Endothelial cell of umbilical vein (primary cell): ENCODE data around the gene ABHD5. TPM values are rescaled to one million over a fixed set of nuclear protein-coding genes. Genes with fewer than 3 reads are reported as not detected.

Experiments
- BruUV-seq: library from RNA; stranded (reverse); fragments of 400-500 nt; replicated peaks from 2 replicates; lab custom pipeline; 2021; lab: Mats Ljungman, UMichigan
- CTCF ChIA-PET: fragments of 300-600, 350-600 bp; sonication (Branson Sonifier 250); formaldehyde crosslinking; loops from one replicate; lab custom pipeline; 2021; ENCODE audit warnings: antibody characterized with exemption, inconsistent platforms; lab: Charles Lee
- POLR2A ChIA-PET: fragments of 300-600, 350-600 bp; sonication (Branson Sonifier 250); formaldehyde crosslinking; loops from one replicate; lab custom pipeline; 2021; ENCODE audit warnings: antibody characterized with exemption, inconsistent platforms; lab: Charles Lee
- DNase-seq: peaks from one replicate; pipeline ENCODE4 v3.0.0-alpha.2; 2011; ENCODE audit warnings: low read depth, low spot score
- FAIRE-seq: peaks from 2 replicates; lab custom pipeline; 2011; peaks lifted over from hg19 to GRCh38; lab: Jason Lieb, UNC
- H2AFZ ChIP-seq: 2 replicates; pipeline ENCODE4 v1.6.0; 2012; ENCODE audit warnings: low read depth, low read length, control low read depth, inconsistent platforms
- H3K27ac ChIP-seq: 2 replicates; pipeline ENCODE4 v1.5.1; 2011; ENCODE audit warnings: low read depth, mild to moderate bottlenecking, control low read depth, low read length, moderate library complexity; ENCODE audit not compliant: insufficient read depth
- H3K27me3 ChIP-seq, 2 experiments: 2 replicates each; pipeline versions ENCODE4 v1.6.0 to v1.6.1; 2011; ENCODE audit warnings: low read length in 2 of 2, mixed read lengths in 1 of 2; ENCODE audit not compliant: control insufficient read depth in 2 of 2, insufficient read depth in 2 of 2
- H3K36me3 ChIP-seq, 2 experiments: 2 replicates in 1 of 2; 3 replicates in 1 of 2; pipeline ENCODE4 v1.5.1; 2011; ENCODE audit warnings: low read length in 2 of 2, mild to moderate bottlenecking in 1 of 2, moderate library complexity in 1 of 2; ENCODE audit not compliant: control insufficient read depth in 2 of 2, insufficient read depth in 2 of 2; ENCODE audit errors: extremely low read depth in 1 of 2
- H3K4me1 ChIP-seq: 3 replicates; pipeline ENCODE4 v1.5.1; 2011; ENCODE audit warnings: mild to moderate bottlenecking, low read length; ENCODE audit not compliant: control insufficient read depth, insufficient read depth; ENCODE audit errors: extremely low read depth
- H3K4me2 ChIP-seq: 2 replicates; pipeline ENCODE4 v1.6.1; 2011; ENCODE audit warnings: low read length, control low read depth, mixed read lengths; ENCODE audit not compliant: insufficient read depth
- H3K4me3 ChIP-seq, 3 experiments: fragments of 200-600 bp in 1 of 3; sonication (generic), shearing (Covaris generic) in 1 of 3; replicated peaks in 1 of 3; 2 replicates each; pipeline ENCODE4 v1.5.1; 2011 to 2016; ENCODE audit warnings: control low read depth in 3 of 3, low read length in 3 of 3, mild to moderate bottlenecking in 2 of 3, inconsistent platforms in 1 of 3, low read depth in 1 of 3, moderate library complexity in 1 of 3; ENCODE audit not compliant: insufficient read depth in 1 of 3
- H3K79me2 ChIP-seq: 2 replicates; pipeline ENCODE4 v1.6.0; 2012; ENCODE audit warnings: low read length, inconsistent platforms; ENCODE audit not compliant: control insufficient read depth, insufficient read depth
- H3K9ac ChIP-seq: replicated peaks from 2 replicates; pipeline ENCODE3; 2011; ENCODE audit warnings: low read length, control low read depth; ENCODE audit not compliant: insufficient read depth; ENCODE audit errors: extremely low read depth
- H3K9me1 ChIP-seq: replicated peaks from 3 replicates; pipeline ENCODE4 v1.6.0; 2011; ENCODE audit warnings: mild to moderate bottlenecking, low read length; ENCODE audit not compliant: control insufficient read depth, insufficient read depth; ENCODE audit errors: extremely low read depth
- H3K9me3 ChIP-seq: replicated peaks from 2 replicates; pipeline ENCODE4 v1.5.1; 2012; ENCODE audit warnings: low read length, inconsistent platforms; ENCODE audit not compliant: control insufficient read depth, insufficient read depth
- H4K20me1 ChIP-seq: replicated peaks from 2 replicates; pipeline ENCODE3; 2011; ENCODE audit warnings: mild to moderate bottlenecking, low read length; ENCODE audit not compliant: control insufficient read depth, insufficient read depth; ENCODE audit errors: extremely low read depth
- EZH2 ChIP-seq: IDR thresholded peaks from 2 replicates; pipeline ENCODE4 v1.6.1; 2012; ENCODE audit warnings: borderline replicate concordance, low read depth, mild to moderate bottlenecking, moderate library complexity, low read length, inconsistent platforms; ENCODE audit not compliant: severe bottlenecking
- FOS ChIP-seq: IDR thresholded peaks from 2 replicates; pipeline ENCODE4 v1.6.1; 2011; ENCODE audit warnings: mild to moderate bottlenecking, low read length, moderate library complexity, borderline replicate concordance; ENCODE audit not compliant: insufficient read depth
- GATA2 ChIP-seq: IDR thresholded peaks from 2 replicates; pipeline ENCODE4 v1.7.0; 2011; ENCODE audit warnings: low read depth, mild to moderate bottlenecking, moderate library complexity, mixed read lengths, low read length; ENCODE audit not compliant: insufficient read length, insufficient read depth
- JUN ChIP-seq: IDR thresholded peaks from 2 replicates; pipeline ENCODE4 v1.6.1; 2011; ENCODE audit warnings: borderline replicate concordance, low read depth; ENCODE audit not compliant: insufficient read length, insufficient read depth
- MYC ChIP-seq: IDR thresholded peaks from one replicate; pipeline ENCODE4 v1.6.1; 2011; ENCODE audit warnings: mild to moderate bottlenecking, low read depth, low read length
- POLR2A ChIP-seq: IDR thresholded peaks from 2 replicates; pipeline ENCODE4 v1.6.1; 2012; ENCODE audit warnings: low read depth, mild to moderate bottlenecking, control low read depth, low read length
- POLR2AphosphoS5 ChIP-seq: IDR thresholded peaks from 2 replicates; pipeline ENCODE4 v1.6.1; 2012; ENCODE audit warnings: low read depth, mild to moderate bottlenecking, control low read depth, low read length, moderate library complexity; ENCODE audit not compliant: insufficient read depth
- dilution Hi-C: fragments of 300-500 bp; cut with MboI; formaldehyde crosslinking; loops from one replicate; pipeline ENCODE4 v1.15.0; 2019; ENCODE audit warnings: low sequenced_read_pairs; ENCODE audit not compliant: extremely low pct_ligation_motif_present
- intact Hi-C: fragments of 100-400 bp; cut with micrococcal nuclease; formaldehyde crosslinking; loops from one replicate; pipeline ENCODE4 v1.10.0; 2022
- polyA plus RNA-seq, 4 experiments: library from polyadenylated mRNA; depleted of rRNA in 3 of 4; stranded (reverse) in 3 of 4; unstranded in 1 of 4; fragments of >200 nt; gene quantifications; 2 replicates each; pipeline versions ENCODE4 v1.2.1 to v1.2.3, GENCODE V29; 2011 to 2012; ENCODE audit warnings: missing spikeins in 1 of 4
- total RNA-seq: library from RNA; stranded (reverse); gene quantifications from 2 replicates; pipeline ENCODE4 v1.2.3, GENCODE V29; 2021
- TF ChIP-seq, protein P1 (sequence below), 2 donors: IDR thresholded peaks; 1 replicate in 1 of 2; 2 replicates in 1 of 2; pipeline ENCODE4 v1.5.1; 2011; ENCODE audit warnings: low read length in 2 of 2, mild to moderate bottlenecking in 2 of 2, moderate library complexity in 2 of 2, control low read depth in 1 of 2, inconsistent platforms in 1 of 2, low read depth in 1 of 2; ENCODE audit not compliant: insufficient read depth in 1 of 2; ENCODE audit errors: extremely low read depth in 1 of 2
- TF ChIP-seq, protein P2 (sequence below): IDR thresholded peaks from 2 replicates; pipeline ENCODE4 v1.6.1; 2011; ENCODE audit not compliant: insufficient read depth, insufficient read length

The ABHD5 gene
- total and polyA plus RNA-seq, 2 donors (not counting 3 experiments of a cell fraction or from before 2014, with no cell fraction given): 10.0 to 21.2 TPM

DNA sequence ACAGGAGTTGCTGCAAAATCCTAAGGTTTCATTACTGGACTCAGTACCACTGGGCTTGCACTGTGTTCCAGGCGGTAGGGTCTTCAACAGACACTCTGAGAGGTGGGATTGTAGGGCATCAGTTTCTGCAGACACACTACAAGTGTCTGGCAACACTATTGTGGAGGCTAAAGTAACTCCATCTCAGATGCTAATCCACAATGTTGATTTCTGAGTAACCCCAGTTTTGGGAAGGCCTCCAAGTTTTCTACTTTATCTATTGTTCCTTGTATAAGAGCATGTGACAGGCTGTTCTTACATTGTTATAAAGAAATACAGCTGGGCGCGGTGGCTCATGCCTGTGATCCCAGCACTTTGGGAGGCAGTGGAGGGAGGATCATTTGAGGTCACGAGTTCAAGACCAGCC lies 2.5 kb upstream of the ABHD5 start:
- Histone ChIP-seq H3K27ac (no peak overlapping the region), H3K4me3 (no peak overlapping the region), H3K36me3 (no peaks in the 10 kb centered on the region), H3K9ac (no peak overlapping the region), H3K4me1 (peaks cover 12% of the 10 kb centered on the region), H3K27me3 (peaks cover 0 to 1% of the 10 kb centered on the region in 2 experiments), H3K9me1 (no peaks in the 10 kb centered on the region), H3K9me3 (no peaks in the 10 kb centered on the region), H2AFZ (no peak overlapping the region), H3K79me2 (peaks cover 14% of the 10 kb centered on the region), H3K4me2 (no peak overlapping the region), H4K20me1 (peaks cover 6% of the 10 kb centered on the region)
- ChIA-PET CTCF (no interaction called here), POLR2A (no interaction called here)
- FAIRE-seq (no peak), DNase-seq (no peak)
- intact Hi-C loops (no loop called here), dilution Hi-C loops (no loop called here)
- TF ChIP-seq, protein P1, sequence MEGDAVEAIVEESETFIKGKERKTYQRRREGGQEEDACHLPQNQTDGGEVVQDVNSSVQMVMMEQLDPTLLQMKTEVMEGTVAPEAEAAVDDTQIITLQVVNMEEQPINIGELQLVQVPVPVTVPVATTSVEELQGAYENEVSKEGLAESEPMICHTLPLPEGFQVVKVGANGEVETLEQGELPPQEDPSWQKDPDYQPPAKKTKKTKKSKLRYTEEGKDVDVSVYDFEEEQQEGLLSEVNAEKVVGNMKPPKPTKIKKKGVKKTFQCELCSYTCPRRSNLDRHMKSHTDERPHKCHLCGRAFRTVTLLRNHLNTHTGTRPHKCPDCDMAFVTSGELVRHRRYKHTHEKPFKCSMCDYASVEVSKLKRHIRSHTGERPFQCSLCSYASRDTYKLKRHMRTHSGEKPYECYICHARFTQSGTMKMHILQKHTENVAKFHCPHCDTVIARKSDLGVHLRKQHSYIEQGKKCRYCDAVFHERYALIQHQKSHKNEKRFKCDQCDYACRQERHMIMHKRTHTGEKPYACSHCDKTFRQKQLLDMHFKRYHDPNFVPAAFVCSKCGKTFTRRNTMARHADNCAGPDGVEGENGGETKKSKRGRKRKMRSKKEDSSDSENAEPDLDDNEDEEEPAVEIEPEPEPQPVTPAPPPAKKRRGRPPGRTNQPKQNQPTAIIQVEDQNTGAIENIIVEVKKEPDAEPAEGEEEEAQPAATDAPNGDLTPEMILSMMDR (IDR thresholded peaks at IDR 0.05; ENCODE audit: extremely low read depth in 1 of 2, insufficient read depth in 1 of 2, low read depth in 1 of 2, low read length in 2 of 2): no peak
- TF ChIP-seq, protein P2, sequence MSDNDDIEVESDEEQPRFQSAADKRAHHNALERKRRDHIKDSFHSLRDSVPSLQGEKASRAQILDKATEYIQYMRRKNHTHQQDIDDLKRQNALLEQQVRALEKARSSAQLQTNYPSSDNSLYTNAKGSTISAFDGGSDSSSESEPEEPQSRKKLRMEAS: no peak
- TF ChIP-seq FOS: no peak
- no peak for TF ChIP-seq POLR2AphosphoS5
- TF ChIP-seq MYC: no peak
- no peak for TF ChIP-seq POLR2A
- no peak for TF ChIP-seq GATA2
- no peak for TF ChIP-seq JUN
- no peak for TF ChIP-seq EZH2
- BruUV-seq: no TSS peak
